GM18868 (cell line): ENCODE results near the gene ZNF341.

Source experiments
- ATAC-seq: cut with Tn5 transposase; IDR thresholded peaks from one replicate; pipeline ENCODE4 v1.9.1; 2021; ENCODE audit warnings: mild to moderate bottlenecking, moderate library complexity; ENCODE audit not compliant: unreplicated experiment

The ZNF341 gene

DNA sequence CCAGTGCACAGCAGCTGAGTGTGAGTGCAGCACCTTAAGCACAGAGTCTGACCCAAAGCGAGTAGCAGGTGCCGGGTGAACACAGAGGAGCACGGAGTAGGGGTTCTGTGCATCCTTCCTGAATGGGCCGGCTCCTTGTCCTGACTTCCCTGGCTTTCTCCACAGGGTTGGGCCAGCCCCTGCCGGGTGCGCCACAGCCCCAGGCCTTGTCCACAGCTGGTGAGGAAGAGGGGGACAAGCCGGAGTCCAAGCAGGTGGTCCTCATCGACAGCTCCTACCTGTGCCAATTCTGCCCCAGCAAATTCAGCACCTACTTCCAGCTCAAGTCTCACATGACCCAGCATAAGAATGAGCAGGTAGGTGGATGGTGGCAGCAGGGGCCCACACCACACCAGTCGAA lies 34.9 kb downstream of the ZNF341 start:
- no peak for ATAC-seq

DNA sequence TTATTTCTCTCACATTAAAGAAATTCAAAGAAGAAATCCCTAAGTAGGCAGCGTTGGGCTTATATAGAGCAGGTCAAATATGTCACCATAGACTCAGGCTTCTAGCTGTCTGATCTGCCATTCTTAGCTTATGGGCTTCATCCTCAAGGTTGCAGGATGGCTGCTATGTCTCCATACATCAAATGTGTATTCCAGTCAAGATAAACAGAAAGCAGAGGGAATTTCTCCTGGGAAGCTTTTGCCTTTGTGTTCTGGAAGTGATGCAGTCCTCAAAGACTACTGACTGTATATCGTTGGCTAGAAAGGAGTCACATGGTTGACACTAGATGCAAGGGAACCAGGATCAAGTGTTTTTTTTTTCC lies 36.0 kb downstream of the ZNF341 start:
- ATAC-seq, result no peak

DNA sequence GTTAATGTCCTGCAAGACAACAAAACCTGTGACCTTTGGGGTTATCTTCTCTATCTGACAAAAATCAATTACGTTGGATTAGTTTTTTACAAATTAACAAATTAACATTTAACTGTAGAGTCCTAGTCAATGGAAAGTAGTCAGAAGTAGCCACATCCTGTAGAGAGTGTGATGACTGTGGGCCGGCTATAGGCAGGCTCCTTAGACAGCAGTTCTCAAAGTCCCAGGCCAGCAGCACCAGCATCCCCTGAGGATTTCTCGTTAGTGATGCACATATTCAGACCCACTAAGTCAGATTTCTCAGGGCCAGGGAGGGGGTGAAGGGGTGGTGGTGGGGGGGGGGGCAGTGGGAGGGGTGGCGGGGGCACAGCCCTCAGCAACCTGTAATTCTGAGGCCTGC lies 37.2 kb downstream of the ZNF341 start:
- no peak for ATAC-seq

DNA sequence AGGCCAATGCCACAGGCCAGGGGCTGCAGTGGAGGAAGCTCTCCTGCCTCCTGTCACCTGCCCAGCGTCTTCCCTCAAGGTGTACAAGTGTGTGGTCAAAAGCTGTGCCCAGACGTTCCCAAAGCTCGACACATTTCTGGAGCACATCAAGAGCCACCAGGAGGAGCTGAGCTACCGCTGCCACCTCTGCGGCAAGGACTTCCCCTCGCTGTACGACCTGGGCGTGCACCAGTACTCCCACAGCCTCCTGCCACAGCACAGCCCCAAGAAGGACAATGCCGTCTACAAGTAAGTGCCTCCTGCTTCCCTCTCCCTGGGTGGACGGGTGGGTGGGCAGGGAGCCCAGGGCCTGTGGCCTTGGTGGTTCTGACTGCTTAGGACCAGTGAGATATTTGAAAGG lies 38.2 kb downstream of the ZNF341 start:
- ATAC-seq, result no peak

DNA sequence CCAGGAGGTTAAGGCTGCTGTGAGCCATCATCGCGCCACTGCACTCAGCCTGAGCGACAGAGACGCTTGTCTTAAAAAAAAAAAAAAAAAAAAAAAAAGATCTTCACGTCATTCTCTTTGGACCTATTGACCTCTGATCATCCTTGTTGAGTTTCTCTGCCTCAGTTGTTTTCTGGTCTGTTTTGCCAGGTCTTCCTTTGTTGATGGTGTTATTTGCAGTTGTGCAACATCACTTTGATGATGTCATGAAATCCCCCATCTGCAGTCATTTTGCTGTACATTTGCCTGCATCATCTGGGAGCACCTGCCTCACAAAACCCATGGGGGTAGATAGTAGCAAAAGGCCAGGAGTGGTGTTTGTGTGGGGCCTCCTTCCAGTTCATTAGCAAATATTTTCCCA lies 40.1 kb downstream of the ZNF341 start:
- ATAC-seq, result no peak

DNA sequence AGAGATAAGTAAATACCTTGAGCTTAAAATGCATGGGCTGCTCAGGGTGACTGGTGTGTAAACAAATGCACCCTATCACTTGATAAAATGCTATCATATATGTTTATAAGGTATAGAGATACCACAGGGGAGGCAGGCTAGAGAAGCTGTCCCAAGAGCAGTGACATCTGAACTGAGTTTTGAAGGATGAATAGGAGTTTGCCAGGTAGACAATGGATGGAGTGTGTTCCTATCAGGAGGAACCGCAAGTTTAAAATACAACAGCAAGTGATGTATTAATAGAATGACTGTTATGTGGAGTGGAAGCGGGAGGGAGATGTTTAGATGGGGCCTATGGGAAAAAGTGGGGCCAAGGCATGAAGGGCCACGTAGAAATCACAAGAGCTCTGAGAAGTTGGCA lies 40.6 kb downstream of the ZNF341 start:
- ATAC-seq, result no peak

DNA sequence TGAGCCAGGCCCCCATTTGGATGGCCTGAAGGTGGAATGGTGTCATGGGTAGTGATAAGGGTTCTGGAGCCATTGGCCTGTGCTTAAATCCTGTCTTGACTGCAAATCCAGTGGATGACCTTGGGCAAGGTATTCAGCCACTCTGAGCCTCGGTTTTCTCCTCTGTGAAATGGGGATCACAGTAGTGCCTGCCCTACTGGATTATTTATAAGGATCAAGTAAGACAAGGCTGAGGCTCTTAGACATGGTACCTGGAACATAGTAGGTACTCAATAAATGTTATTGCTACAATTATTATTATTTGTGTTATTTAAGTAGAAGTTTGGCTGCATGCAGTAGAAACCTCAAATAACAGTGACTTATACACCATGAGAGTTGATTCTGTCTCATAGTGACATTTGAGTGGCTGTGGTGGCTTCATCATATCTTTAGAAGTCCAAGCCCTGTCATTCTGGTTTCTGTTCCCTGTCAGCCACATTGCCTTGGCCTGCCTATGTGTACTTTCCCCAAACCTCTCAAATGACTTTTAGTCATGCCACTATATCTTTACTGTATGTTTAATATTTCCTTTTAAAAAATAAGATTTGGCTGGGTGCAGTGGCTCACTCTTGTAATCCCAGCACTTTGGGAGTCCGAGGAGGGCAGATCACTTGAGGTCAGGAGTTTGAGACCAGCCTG lies 41.8 kb downstream of the ZNF341 start:
- peak; percentile 69 for ATAC-seq

DNA sequence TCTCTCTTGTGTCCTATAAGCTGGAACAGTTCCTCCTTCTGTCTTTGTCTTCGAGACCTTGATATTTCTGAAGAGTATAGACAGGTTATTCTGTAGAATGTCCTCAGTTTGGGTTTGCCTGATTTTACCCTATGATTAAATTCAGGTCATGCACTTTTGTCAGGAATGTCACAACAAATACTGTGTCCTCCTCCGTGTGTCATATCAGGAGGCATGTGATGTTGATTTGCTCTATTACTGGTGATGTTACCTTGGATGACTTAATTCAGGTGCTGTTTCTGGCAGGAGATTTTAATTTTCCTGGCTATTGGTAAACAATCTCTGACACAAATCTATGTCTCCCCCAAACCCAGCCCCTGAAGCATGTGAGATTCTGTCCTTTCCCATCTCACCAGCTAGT lies 46.0 kb downstream of the ZNF341 start:
- no peak for ATAC-seq

DNA sequence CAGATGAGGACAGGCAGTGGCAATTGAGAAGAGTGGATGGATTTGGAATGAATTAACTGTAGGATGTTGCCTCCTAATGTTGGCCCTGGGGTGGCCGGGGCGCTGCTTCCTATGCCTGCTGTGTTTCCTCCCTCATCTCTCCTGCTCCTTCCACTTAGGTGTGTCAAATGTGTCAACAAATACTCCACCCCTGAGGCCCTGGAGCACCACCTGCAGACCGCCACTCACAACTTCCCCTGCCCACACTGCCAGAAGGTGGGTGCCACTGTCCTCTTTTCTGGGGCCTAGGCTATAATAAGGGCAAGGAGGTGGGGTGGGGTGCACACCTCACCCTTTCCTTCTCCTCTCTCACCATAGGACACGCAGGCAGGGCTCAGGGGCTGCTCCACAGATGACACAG lies 49.3 kb downstream of the ZNF341 start:
- ATAC-seq, result no peak

DNA sequence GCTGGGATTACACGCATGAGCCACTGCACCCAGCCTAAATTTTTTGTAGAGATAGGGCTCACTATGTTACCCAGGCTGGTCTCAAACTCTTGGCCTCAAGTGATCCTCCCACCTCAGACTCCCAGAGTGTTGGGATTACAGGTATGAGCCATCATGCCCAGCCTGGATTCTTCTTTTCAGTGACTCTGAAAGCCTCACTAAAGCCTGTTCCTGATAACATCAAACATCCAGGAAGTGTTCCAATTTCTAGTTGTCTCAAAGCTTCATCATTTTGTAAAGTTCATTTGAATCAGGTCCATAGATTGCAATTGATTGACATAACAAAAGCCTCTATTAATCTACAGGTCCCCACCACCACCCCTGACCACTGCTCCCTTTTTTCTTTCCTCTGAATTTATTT lies 50.1 kb downstream of the ZNF341 start:
- no peak for ATAC-seq

DNA sequence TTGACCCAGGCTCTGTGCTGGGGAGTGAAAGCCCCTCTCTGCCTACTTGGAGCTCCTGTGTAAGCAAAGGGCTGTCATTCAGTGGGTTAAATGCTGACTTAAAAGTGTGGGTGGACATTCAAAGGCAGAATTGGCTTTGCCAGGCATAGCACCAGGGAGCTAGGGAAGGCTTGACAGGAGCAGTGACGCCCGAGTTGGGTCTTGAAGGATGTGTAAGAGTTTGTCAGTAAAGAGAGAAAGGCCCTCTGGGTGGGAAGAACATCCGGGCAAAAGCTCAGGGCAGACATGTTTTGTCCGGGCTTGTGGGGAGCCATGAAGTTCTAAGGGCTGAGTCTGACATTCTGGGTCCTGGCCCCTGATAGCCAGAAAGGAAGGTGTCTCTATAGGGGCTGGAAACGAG lies 51.5 kb downstream of the ZNF341 start:
- ATAC-seq, result no peak

DNA sequence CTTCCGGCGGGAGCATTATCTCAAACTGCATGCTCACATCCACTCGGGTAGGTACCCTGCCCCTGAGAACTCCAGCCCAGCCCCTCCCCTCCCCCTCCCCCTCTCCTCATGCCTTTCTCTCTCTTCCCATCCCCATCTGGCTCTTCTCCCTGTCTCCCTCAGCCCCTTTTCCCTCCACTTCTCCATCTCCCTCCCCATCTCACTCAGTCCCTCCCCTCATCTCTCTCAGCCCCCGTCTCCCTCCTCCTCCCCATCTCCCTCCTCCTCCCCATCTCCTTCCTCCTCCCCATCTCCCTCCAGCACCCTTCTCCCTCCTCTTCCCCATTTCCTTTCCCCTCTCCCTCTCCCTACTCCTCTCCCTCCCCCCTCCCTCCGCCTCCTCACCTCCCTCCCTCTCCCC lies 52.0 kb downstream of the ZNF341 start:
- no peak for ATAC-seq

DNA sequence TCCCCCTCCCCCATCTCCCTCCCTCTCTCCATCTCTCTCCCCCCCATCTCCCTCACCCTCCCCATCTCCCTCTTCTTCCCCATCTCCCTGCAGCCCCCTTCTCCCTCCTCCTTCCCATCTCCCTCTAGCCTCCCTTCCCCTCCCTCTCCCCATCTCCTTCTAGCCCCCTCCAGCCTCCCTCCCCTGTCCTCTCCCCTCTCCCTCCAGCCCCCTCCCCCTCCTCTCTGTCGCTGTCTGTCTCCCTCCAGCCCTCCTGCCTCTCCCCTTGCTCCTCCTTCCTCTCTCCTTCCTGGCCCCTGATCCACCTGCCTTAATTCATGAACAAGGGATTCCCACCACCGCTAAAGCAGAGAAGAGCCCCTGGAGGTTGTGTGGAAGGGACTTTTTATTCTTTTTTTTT lies 52.4 kb downstream of the ZNF341 start:
- ATAC-seq, result no peak

DNA sequence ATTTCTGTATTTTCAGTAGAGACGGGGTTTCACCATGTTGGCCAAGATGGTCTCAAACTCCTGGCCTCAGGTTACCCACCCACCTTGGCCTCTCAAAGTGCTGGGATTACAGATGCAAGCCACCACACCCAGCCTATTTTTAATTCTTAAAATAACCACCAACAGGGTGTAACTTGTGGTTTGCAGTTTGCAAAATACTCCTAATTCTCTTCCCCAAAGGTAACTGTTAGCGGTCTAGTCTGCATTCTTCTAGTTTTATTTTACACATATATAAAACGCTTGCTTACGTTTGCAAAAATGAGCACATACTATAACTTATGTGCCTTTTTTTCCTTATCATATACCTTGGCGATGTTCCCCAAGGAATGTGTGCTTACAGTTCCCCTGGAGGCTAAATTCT lies 53.7 kb downstream of the ZNF341 start:
- no peak for ATAC-seq

DNA sequence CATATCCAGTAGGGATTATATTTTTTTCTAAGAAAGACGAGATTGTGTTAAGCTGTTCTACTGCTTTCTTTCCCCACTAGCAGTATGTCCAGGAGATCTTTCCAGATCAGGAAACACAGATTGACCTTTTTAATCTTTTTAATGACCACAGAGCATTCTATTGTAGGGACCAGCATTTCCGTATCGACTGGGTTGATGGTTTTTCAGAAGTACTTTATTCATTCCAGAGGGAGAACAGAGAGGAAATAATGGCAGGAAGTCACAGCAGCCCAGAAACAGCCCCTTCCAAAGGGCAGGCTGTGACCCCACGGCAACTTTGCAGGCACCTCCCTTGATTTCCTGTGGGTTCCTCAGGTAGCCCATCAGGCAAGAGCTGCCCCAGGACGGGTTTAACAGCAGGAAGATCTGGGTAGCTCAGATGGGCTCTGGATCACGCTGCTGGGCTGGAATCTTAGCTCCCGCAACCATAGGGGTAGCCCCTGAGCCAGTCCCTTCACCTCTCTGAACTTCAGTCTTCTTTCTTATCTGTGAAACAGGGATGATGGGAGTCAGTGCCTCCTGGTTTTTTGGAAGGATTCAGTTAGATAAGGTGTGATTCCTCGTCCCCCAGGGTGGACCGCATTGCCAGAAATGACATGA lies 55.6 kb downstream of the ZNF341 start:
- ATAC-seq, result no peak

DNA sequence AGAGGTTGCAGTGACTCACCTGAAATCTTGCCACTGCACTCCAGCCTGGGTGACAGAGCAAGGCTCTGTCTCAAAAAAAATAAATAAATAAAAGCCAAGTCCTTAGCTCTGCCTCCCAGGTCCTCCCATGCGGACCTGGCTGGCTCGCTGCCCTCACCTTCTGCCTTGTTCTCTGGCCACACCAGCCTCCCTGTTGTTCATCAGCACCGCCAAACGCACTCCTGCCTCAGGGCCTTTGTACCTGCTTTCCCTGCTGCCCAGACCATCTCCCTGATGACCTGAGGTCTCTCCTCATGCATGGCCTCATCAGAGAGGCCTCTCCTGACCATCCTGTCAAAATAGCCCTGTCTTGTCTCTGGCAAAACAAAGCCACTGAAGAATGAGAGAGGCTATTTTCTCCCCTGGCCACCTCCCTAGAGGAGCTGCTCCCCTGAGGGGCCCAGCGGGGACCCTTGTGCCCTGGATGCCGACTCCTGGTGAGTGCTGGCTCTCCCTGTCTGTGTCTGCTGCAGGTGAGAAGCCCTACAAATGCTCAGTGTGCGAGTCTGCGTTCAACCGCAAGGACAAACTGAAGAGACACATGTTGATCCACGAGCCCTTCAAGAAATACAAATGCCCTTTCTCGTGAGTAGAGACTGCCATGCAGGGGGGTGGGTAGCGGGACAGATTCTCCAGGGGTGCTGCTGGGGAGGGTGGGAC lies 56.7 kb downstream of the ZNF341 start:
- ATAC-seq, result no peak

DNA sequence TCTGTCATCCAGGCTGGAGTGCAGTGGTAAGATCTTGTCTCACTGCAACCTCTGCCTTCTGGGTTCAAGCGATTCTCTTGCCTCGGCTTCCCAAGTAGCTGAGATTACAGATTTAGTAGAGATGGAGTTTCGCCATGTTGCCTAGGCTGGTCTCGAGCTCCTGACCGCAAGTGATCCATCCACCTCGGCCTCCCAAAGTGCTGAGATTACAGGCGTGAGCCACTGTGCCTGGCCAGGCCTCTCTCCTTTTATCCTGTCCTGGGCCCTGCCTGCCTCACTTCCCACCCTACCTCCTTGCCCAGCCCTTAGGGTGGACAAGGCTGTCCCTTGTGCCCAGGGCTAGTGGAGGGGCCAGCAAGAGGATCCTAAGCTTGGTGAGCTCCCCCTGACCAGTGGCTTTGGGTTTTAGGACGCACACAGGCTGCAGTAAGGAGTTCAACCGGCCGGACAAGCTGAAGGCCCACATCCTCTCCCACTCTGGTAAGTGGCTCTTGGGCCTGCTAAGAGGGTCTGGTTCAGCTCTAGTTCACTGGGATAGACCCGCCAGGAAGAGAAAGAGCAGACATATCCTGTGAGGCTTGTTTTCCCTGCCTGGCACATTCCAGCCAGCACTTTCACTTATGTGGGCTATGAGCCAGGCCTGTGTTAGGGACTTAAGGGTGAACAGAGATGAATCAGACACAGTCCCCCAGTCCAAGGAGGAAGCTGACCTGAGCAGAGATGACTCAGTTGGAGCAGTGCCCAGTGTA lies 57.5 kb downstream of the ZNF341 start:
- ATAC-seq, result no peak

DNA sequence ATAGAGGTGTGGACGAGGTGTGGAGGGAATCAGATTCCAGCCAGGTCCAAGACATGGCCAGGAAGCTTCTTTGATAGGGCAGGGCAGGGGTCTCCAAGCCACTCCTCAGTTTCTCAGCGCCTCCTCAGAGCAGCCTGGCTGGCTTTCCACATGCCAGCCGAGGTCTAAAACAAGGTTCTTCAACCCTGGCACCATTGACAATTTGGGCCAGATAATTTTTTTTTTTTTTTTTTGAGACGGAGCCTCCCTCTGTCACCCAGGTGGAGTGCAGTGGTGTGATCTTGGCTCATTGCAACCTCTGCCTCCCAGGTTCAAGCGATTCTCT lies 58.0 kb downstream of the ZNF341 start:
- ATAC-seq, result no peak

DNA sequence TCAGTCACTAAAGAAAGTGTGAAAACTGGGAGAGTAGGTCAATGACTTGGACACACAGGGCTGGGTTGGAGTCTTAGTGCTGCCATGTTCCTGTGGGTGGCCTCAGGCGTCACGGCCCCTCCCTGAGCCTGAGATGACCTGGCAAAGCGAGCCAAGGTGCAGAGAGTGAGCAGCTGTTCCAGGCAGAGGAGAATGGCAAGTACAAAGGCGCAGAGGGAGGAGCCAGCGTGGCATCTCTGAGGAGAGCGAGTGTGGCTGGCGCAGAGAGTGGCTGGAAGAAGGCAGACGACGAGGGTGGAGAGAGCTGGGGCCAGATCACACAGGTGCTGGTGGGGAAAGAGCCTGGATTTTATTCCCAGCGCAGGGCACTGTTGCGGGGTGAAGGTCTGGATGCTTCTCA lies 58.8 kb downstream of the ZNF341 start:
- no peak for ATAC-seq

DNA sequence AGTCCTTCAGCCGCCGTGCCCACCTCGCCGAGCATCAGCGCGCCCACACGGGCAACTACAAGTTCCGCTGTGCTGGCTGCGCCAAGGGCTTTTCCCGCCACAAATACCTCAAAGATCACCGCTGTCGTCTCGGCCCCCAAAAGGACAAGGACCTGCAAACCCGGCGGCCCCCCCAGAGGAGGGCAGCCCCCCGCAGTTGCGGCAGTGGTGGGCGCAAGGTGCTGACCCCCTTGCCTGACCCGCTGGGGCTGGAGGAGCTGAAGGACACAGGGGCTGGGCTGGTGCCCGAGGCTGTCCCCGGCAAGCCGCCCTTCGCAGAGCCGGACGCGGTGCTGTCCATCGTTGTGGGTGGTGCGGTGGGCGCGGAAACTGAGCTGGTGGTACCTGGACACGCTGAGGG lies 59.2 kb downstream of the ZNF341 start:
- ATAC-seq, result no peak

DNA sequence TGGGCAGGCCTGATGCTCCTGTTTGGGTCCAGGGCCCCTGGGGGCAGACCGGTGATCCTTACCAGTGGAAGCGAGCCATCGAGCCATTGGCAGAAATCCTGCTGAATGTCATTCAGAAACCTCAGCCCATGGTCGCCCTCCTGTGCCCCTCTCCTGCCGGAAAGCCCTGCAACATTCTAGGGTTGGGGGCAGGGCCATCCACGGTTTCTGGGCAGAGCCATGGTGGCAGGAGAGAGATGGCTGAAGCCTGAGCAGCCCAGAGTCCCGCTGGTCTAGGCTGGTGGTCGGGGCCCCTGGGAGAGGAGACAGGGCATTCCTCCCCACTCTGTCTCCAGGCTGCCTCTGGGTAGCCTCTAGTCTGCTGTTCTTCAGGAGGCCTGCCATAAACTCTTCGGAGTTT lies 59.7 kb downstream of the ZNF341 start:
- ATAC-seq, result no peak
